Ovary (tissue), 3 donors: ENCODE measurements around the gene C14orf93.

Experiments
- CTCF ChIP-seq, 3 donors: fragments of 450-650 bp in 2 of 3; fragments of 200-600 bp in 1 of 3; IDR thresholded peaks; one replicate each; pipeline versions ENCODE4 v1.5.1 to v1.8.0; 2016 to 2022; ENCODE audit warnings: antibody characterized with exemption in 3 of 3, mild to moderate bottlenecking in 1 of 3
- POLR2A ChIP-seq: fragments of 450-650 bp; IDR thresholded peaks from one replicate; pipeline ENCODE4 v1.6.1; 2017; ENCODE audit warnings: antibody characterized with exemption, mild to moderate bottlenecking, moderate library complexity
- donor health status: DM: no; HTN: no; CAD: no.

GRCh38 chr14:23021889-23022442 is 12.0 kb upstream of the C14orf93 start:
- no peak for TF ChIP-seq POLR2A
- no peak for TF ChIP-seq CTCF (IDR thresholded peaks at IDR 0.05)
